Caco-2 (cell line): ENCODE data around the gene LRRTM4. TPM values are rescaled to one million over a fixed set of nuclear protein-coding genes. Genes with fewer than 3 reads are reported as not detected.

Experiments used
- BruUV-seq: library from RNA; stranded (reverse); fragments of 400-500 nt; replicated peaks from 2 replicates; lab custom pipeline; 2021; lab: Mats Ljungman, UMichigan
- CTCF ChIA-PET: fragments of 300-600 bp; sonication (Branson Sonifier 250); formaldehyde crosslinking; loops from one replicate; lab custom pipeline; 2022; ENCODE audit warnings: antibody characterized with exemption; lab: Charles Lee
- POLR2A ChIA-PET: fragments of 300-600 bp; sonication (Branson Sonifier 250); formaldehyde crosslinking; loops from one replicate; lab custom pipeline; 2022; ENCODE audit warnings: antibody characterized with exemption; lab: Charles Lee
- DNase-seq, 2 experiments: peaks; one replicate each; pipeline versions ENCODE4 v3.0.0 to v3.0.0-alpha.2; 2020 to 2022
- H3K27me3 ChIP-seq: replicated peaks from 2 replicates; pipeline ENCODE4 v1.6.0; 2011; ENCODE audit warnings: low read length; ENCODE audit not compliant: control insufficient read depth, insufficient read depth
- H3K36me3 ChIP-seq: 2 replicates; pipeline ENCODE4 v1.5.1; 2011; ENCODE audit warnings: low read length; ENCODE audit not compliant: control insufficient read depth, insufficient read depth
- H3K4me1 ChIP-seq: fragments of 250-450 bp; sonication (Bioruptor Pico); 2 replicates; pipeline ENCODE4 v1.5.1; 2020; ENCODE audit warnings: mild to moderate bottlenecking
- H3K4me3 ChIP-seq: 2 replicates; pipeline ENCODE4 v1.5.1; 2011; ENCODE audit warnings: low read depth, mild to moderate bottlenecking, control low read depth, low read length
- H3K9me3 ChIP-seq: fragments of 250-450 bp; sonication (Bioruptor Pico); 2 replicates; pipeline ENCODE4 v1.5.1; 2020; ENCODE audit warnings: mild to moderate bottlenecking, moderate library complexity
- H3K27ac Mint-ChIP-seq: one replicate; pipeline ENCODE4 v1.8.0; 2022; ENCODE audit warnings: mixed read lengths; ENCODE audit not compliant: unreplicated experiment
- H3K27me3 Mint-ChIP-seq: one replicate; pipeline ENCODE4 v1.8.0; 2022; ENCODE audit warnings: mixed read lengths; ENCODE audit not compliant: insufficient read depth, unreplicated experiment
- H3K36me3 Mint-ChIP-seq: one replicate; pipeline ENCODE4 v1.8.0; 2022; ENCODE audit warnings: mild to moderate bottlenecking, mixed read lengths; ENCODE audit not compliant: insufficient read depth, unreplicated experiment
- H3K4me1 Mint-ChIP-seq: one replicate; pipeline ENCODE4 v1.8.0; 2022; ENCODE audit warnings: low read depth, mixed read lengths; ENCODE audit not compliant: unreplicated experiment
- H3K4me3 Mint-ChIP-seq: one replicate; pipeline ENCODE4 v1.8.0; 2022; ENCODE audit warnings: mild to moderate bottlenecking, moderate library complexity, mixed read lengths; ENCODE audit not compliant: unreplicated experiment
- H3K9me3 Mint-ChIP-seq: one replicate; pipeline ENCODE4 v1.8.0; 2022; ENCODE audit warnings: mixed read lengths; ENCODE audit not compliant: unreplicated experiment
- CTCF ChIP-seq, 2 experiments: fragments of 200-600 bp in 1 of 2; IDR thresholded peaks; 1 replicate in 1 of 2; 2 replicates in 1 of 2; pipeline versions ENCODE4 v1.5.1 to v1.8.0; 2011 to 2022; ENCODE audit warnings: antibody characterized with exemption in 1 of 2, control low read depth in 1 of 2, inconsistent platforms in 1 of 2, low read depth in 1 of 2, low read length in 1 of 2, mild to moderate bottlenecking in 1 of 2, moderate library complexity in 1 of 2; ENCODE audit not compliant: insufficient read depth in 1 of 2, severe bottlenecking in 1 of 2, unreplicated experiment in 1 of 2
- intact Hi-C: fragments of 100-400 bp; cut with micrococcal nuclease; formaldehyde crosslinking; loops from one replicate; pipeline ENCODE4 v1.10.0; 2022; ENCODE audit not compliant: unreplicated experiment
- total RNA-seq: library from RNA; stranded (reverse); gene quantifications from 2 replicates; pipeline ENCODE4 v1.2.3, GENCODE V29; 2022

LRRTM4 gene
- total RNA-seq, 1 experiment from 2014 or later = 0.32 TPM

DNA sequence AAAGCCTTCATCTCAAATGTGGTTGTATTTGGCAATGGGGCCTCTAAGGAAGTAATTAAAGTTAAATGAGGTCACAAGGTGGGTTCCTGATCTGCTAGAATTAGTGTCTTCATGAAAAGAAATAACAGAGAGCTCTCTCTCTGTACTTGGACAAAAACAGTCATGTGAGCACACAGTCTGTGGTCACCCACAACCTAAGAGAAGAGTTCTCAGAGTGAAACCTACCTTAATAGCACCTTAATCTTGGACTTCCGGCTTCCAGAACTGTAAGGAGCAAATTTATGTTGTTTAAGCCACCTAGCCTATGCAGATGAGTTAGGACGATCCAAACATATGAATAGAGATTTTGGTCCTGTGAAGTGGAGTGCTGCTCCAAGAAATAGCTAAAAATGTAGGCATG lies 758.9 kb downstream of the LRRTM4 start:
- CTCF ChIA-PET = no interaction called here
- no peak for TF ChIP-seq CTCF (IDR thresholded peaks at IDR 0.05; ENCODE audit: insufficient read depth in 1 of 2, low read depth in 1 of 2, low read length in 1 of 2, severe bottlenecking in 1 of 2, unreplicated experiment in 1 of 2)
- POLR2A ChIA-PET = no interaction called here

DNA sequence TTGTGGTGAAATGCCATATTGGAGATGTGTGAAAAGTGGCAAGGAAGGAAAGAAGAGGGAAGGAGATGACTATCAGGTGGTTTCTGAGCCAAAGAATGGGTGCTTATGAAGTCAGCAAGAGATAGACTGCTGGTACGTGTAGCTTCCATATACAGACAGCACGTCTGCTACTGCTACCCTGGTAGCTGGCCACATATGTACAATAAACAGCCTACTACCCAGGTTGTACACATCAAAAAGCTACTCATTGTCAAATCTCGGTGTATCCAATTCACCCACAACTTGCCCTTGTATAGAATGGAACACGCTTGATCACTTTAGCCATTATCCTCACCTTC lies 761.8 kb downstream of the LRRTM4 start:
- H3K9me3 Mint-ChIP-seq = no peaks in the 10 kb centered on the region
- Histone ChIP-seq H3K36me3 (no peaks in the 10 kb centered on the region), H3K9me3 (no peaks in the 10 kb centered on the region), H3K4me1 (no peaks in the 10 kb centered on the region), H3K4me3 (no peak overlapping the region), H3K27me3 (no peaks in the 10 kb centered on the region; the same call in 1 of the 2 replicates)
- no peak overlapping the region for H3K4me3 Mint-ChIP-seq
- no peak for TF ChIP-seq CTCF (IDR thresholded peaks at IDR 0.05; ENCODE audit: insufficient read depth in 1 of 2, low read depth in 1 of 2, low read length in 1 of 2, severe bottlenecking in 1 of 2, unreplicated experiment in 1 of 2)
- intact Hi-C loops = no loop called here
- ChIA-PET CTCF (no interaction called here), POLR2A (no interaction called here)
- BruUV-seq = no TSS peak
- peaks cover 5% of the 10 kb centered on the region for H3K36me3 Mint-ChIP-seq
- no peak overlapping the region for H3K27ac Mint-ChIP-seq
- H3K27me3 Mint-ChIP-seq = peaks cover 10% of the 10 kb centered on the region
- no peaks in the 10 kb centered on the region for H3K4me1 Mint-ChIP-seq
- no peak for DNase-seq

More for the DNA sequence above, 758.9 kb downstream of the LRRTM4 start:
- Mint-ChIP-seq H3K4me1 (no peaks in the 10 kb centered on the region), H3K36me3 (peaks cover 5% of the 10 kb centered on the region), H3K27ac (no peak overlapping the region), H3K27me3 (peaks cover 12% of the 10 kb centered on the region), H3K9me3 (no peaks in the 10 kb centered on the region), H3K4me3 (no peak overlapping the region)
- Histone ChIP-seq H3K27me3 (no peaks in the 10 kb centered on the region; the same call in 1 of the 2 replicates), H3K4me1 (no peaks in the 10 kb centered on the region), H3K4me3 (no peak overlapping the region), H3K36me3 (no peaks in the 10 kb centered on the region), H3K9me3 (no peaks in the 10 kb centered on the region)
- no TSS peak for BruUV-seq
- intact Hi-C loops = no loop called here
- DNase-seq = no peak

DNA sequence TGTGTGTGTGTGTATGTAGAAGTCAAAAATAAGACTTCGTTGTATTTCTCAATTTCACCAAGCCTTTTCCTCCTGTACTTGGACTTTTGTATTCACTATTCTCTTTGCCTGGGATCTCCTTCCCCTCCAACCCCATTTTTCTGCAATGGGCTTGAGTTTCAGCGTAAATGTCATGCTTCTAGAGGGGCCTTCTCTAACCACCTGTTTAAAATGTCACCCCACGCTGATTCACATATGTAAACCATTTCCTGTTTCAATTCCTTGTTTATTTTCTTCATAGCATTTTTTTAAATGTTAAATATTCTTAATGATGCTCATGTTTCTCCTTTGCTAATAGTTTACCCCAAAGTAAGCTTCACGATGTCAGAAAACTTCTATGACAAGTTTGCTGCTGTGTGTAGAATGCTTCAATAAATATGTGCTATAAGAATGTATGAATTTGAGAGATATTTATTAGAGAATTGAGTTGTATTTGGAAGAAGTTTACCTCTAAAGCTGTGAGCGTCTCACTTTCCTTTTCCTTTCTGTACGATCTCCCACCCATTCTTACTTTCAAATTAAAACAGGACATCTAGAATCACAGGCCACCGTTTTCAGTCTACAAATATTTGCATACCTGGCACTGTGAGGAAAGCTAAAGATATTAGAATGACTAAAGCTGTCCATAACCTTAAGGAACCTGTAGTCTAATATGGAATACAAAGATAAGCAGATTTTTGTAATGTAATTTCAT lies 762.4 kb downstream of the LRRTM4 start:
- no TSS peak for BruUV-seq

More for the DNA sequence above, 762.4 kb downstream of the LRRTM4 start:
- H3K27ac Mint-ChIP-seq = no peak overlapping the region
- Histone ChIP-seq H3K27me3 (no peaks in the 10 kb centered on the region; the same call in 1 of the 2 replicates), H3K4me1 (no peaks in the 10 kb centered on the region), H3K36me3 (no peaks in the 10 kb centered on the region), H3K9me3 (no peaks in the 10 kb centered on the region), H3K4me3 (no peak overlapping the region)
- ChIA-PET CTCF (no interaction called here), POLR2A (no interaction called here)
- no peaks in the 10 kb centered on the region for H3K4me1 Mint-ChIP-seq
- peaks cover 5% of the 10 kb centered on the region for H3K36me3 Mint-ChIP-seq
- DNase-seq = no peak
- no peak overlapping the region for H3K4me3 Mint-ChIP-seq
- peaks cover 10% of the 10 kb centered on the region for H3K27me3 Mint-ChIP-seq
- no peaks in the 10 kb centered on the region for H3K9me3 Mint-ChIP-seq
- no peak for TF ChIP-seq CTCF (IDR thresholded peaks at IDR 0.05; ENCODE audit: insufficient read depth in 1 of 2, low read depth in 1 of 2, low read length in 1 of 2, severe bottlenecking in 1 of 2, unreplicated experiment in 1 of 2)
- intact Hi-C loops = no loop called here
